K562 (cell line): Measurements from ENCODE around the gene MICAL1. TPM values are rescaled to one million over a fixed set of nuclear protein-coding genes. Genes with fewer than 3 reads are reported as not detected.

Source experiments
- CBFB ChIP-seq: sonication (generic); formaldehyde crosslinking; IDR thresholded peaks from 2 replicates; pipeline ENCODE4 v1.4.0; 2020; ENCODE audit warnings: mild to moderate bottlenecking, missing genetic modification reagents
- DACH1 ChIP-seq: fragments of 450-650 bp; IDR thresholded peaks from 2 replicates; pipeline ENCODE4 v1.6.1; 2018; ENCODE audit not compliant: partially characterized antibody
- ELK3 ChIP-seq: fragments of 450-650 bp; formaldehyde crosslinking; IDR thresholded peaks from 2 replicates; pipeline ENCODE4 v1.4.0; 2020; ENCODE audit warnings: mild to moderate bottlenecking
- HNRNPL ChIP-seq: fragments of 200-400 bp; formaldehyde crosslinking; IDR thresholded peaks from 2 replicates; pipeline ENCODE4 v1.6.1; 2017; ENCODE audit warnings: low read depth, mild to moderate bottlenecking, low read length
- HSF4 ChIP-seq: fragments of 250-450 bp; sonication (Bioruptor Pico); IDR thresholded peaks from 2 replicates; pipeline ENCODE4 v2.1.2; 2022; ENCODE audit warnings: mild to moderate bottlenecking, moderate library complexity, borderline replicate concordance
- KLF16 ChIP-seq: IDR thresholded peaks from 2 replicates; pipeline ENCODE4 v1.6.1; 2016; ENCODE audit warnings: antibody characterized with exemption
- NCOA2 ChIP-seq, 2 experiments: fragments of 450-650 bp; IDR thresholded peaks; 2 replicates each; pipeline ENCODE4 v1.6.1; 2018; ENCODE audit warnings: mild to moderate bottlenecking in 2 of 2, moderate library complexity in 1 of 2; ENCODE audit not compliant: partially characterized antibody in 2 of 2
- NCOA6 ChIP-seq: fragments of 450-650 bp; IDR thresholded peaks from 2 replicates; pipeline ENCODE4 v1.6.1; 2017; ENCODE audit warnings: mild to moderate bottlenecking
- NFATC3 ChIP-seq: fragments of 450-650 bp; IDR thresholded peaks from 2 replicates; pipeline ENCODE4 v1.6.1; 2017; ENCODE audit warnings: mild to moderate bottlenecking
- NR4A1 ChIP-seq, 2 experiments: fragments of 250-450 bp in 1 of 2; fragments of 450-650 bp in 1 of 2; sonication (Bioruptor Pico) in 1 of 2; IDR thresholded peaks; 2 replicates each; pipeline versions ENCODE4 v1.4.0 to v1.6.1; 2016 to 2020; ENCODE audit warnings: mild to moderate bottlenecking in 2 of 2, missing compliant biosample characterization in 1 of 2, missing genetic modification characterization in 1 of 2, moderate library complexity in 1 of 2
- POU5F1 ChIP-seq: fragments of 150-350 bp; IDR thresholded peaks from 2 replicates; pipeline ENCODE4 v1.6.1; 2014; ENCODE audit warnings: borderline replicate concordance, low read length, low read depth, mild to moderate bottlenecking; ENCODE audit not compliant: partially characterized antibody
- PRMT5 ChIP-seq: sonication (generic); formaldehyde crosslinking; IDR thresholded peaks from 2 replicates; pipeline ENCODE4 v1.5.0; 2020; ENCODE audit warnings: missing genetic modification reagents
- PTTG1 ChIP-seq: fragments of 450-650 bp; IDR thresholded peaks from 2 replicates; pipeline ENCODE4 v1.6.1; 2016; ENCODE audit warnings: low read depth, mild to moderate bottlenecking, missing genetic modification characterization, missing compliant biosample characterization
- RAD51 ChIP-seq: fragments of 450-650 bp; IDR thresholded peaks from 2 replicates; pipeline ENCODE4 v1.7.1; 2016; ENCODE audit warnings: low read depth, mild to moderate bottlenecking, borderline replicate concordance
- SRSF7 ChIP-seq: fragments of 200-400 bp; formaldehyde crosslinking; optimal IDR thresholded peaks from 2 replicates; pipeline ENCODE3; 2017; ENCODE audit warnings: mild to moderate bottlenecking, low read depth, low read length
- ZC3H11A ChIP-seq: IDR thresholded peaks from 2 replicates; pipeline ENCODE4 v1.6.1; 2012; ENCODE audit warnings: low read depth, low read length, improper control_type of control experiment
- ZC3H8 ChIP-seq: fragments of 450-650 bp; IDR thresholded peaks from 2 replicates; pipeline ENCODE4 v1.6.1; 2017
- ZFP36 ChIP-seq: fragments of 150-350 bp; IDR thresholded peaks from 2 replicates; pipeline ENCODE4 v1.6.1; 2018; ENCODE audit warnings: low read length, low read depth; ENCODE audit not compliant: partially characterized antibody
- ZNF445 ChIP-seq: fragments of 250-450 bp; sonication (Bioruptor Pico); IDR thresholded peaks from 2 replicates; pipeline ENCODE4 v1.4.0; 2020; ENCODE audit warnings: low read depth, mild to moderate bottlenecking, moderate library complexity
- polyA plus RNA-seq, 8 experiments: library from polyadenylated mRNA; depleted of rRNA in 4 of 8; stranded (reverse) in 5 of 8; unstranded in 3 of 8; fragments of >200 nt; fragmentation: Nextera tagmentation in 2 of 8; fragmentation: Illumina TruSeq in 1 of 8; extraction: Ambion mirVana in 2 of 8; extraction: Trizol in 1 of 8; gene quantifications; 2 replicates each; pipeline versions ENCODE4 v1.2.1 to v1.2.3, GENCODE V29; 2011 to 2014; ENCODE audit warnings: inconsistent platforms in 1 of 8, missing spikeins in 1 of 8
- total RNA-seq, 7 experiments: library from RNA; depleted of rRNA in 6 of 7; stranded (reverse); fragments of >200 nt in 6 of 7; fragmentation: Illumina TruSeq in 2 of 7; extraction: Trizol in 2 of 7; gene quantifications; 2 replicates each; pipeline versions ENCODE4 v1.2.1 to v1.2.3, GENCODE V29; 2011 to 2021; ENCODE audit warnings: low replicate concordance in 1 of 7
- TF ChIP-seq, protein P1 (sequence below): sonication (generic); formaldehyde crosslinking; IDR thresholded peaks from 2 replicates; pipeline ENCODE4 v1.8.0; 2022; ENCODE audit warnings: missing genetic modification reagents, mild to moderate bottlenecking, moderate library complexity, borderline replicate concordance
- TF ChIP-seq, protein P2 (sequence below), 2 experiments: fragments of 450-650 bp; IDR thresholded peaks; 2 replicates each; pipeline ENCODE4 v1.6.1; 2018; ENCODE audit warnings: mild to moderate bottlenecking in 2 of 2, low read depth in 1 of 2; ENCODE audit not compliant: partially characterized antibody in 2 of 2
- TF ChIP-seq, protein P3 (sequence below): fragments of 450-650 bp; formaldehyde crosslinking; IDR thresholded peaks from 2 replicates; pipeline ENCODE4 v1.4.0; 2022; ENCODE audit warnings: missing genetic modification characterization

The MICAL1 gene
- total and polyA plus RNA-seq, 9 of the 15 experiments (the other 6 are each of a cell fraction or from before 2014, with no cell fraction given), result 0.07 to 15.2 (median 7.0) TPM

DNA sequence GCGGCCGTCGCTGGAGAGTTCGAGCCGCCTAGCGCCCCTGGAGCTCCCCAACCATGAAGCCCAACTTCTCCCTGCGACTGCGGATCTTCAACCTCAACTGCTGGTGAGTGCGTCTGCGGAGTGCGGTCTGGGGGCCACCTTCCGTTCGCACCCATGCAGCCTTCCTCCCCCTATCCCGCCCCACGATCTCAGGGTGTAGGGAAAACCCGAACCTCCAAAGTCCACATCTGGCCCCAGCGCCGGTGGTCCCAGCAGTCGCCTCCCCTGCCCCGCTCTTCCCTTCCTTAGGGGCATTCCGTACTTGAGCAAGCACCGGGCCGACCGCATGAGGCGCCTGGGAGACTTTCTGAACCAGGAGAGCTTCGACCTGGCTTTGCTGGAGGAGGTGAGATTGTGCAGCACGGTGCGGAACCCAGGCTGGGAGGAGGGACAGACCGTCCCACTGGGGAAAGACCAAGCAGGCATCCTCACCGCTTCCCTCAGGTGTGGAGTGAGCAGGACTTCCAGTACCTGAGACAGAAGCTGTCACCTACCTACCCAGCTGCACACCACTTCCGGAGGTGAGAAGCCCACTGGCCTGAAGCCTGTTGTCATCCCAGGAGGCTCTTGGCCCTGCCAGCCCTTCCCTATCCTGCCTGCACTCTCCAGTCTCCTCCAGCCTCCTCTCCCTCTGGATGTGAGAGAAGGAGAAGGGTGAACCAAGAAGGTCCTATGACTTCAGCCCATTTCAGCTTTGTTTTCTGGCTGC lies 14.3 kb downstream of the MICAL1 start (continued):
- TF ChIP-seq NFATC3 (no peak), NR4A1 (CRISPR knock-in tag; IDR thresholded peaks at IDR 0.05) (no peak), NR4A1 (tag; IDR thresholded peaks at IDR 0.05) (no peak), RAD51 (no peak), SRSF7 (no peak), ZFP36 (no peak), CBFB (no peak), HNRNPL (no peak), DACH1 (no peak), PRMT5 (no peak), NCOA6 (no peak), ZC3H8 (no peak), NCOA2 (IDR thresholded peaks at IDR 0.05; ENCODE audit: partially characterized antibody in 2 of 2) (no peak), KLF16 (no peak), POU5F1 (no peak), PTTG1 (tag) (no peak), ZNF445 (CRISPR knock-in tag) (no peak), HSF4 (CRISPR knock-in tag) (no peak), ZC3H11A (no peak), ELK3 (CRISPR knock-in tag) (no peak)
- TF ChIP-seq, protein P1, sequence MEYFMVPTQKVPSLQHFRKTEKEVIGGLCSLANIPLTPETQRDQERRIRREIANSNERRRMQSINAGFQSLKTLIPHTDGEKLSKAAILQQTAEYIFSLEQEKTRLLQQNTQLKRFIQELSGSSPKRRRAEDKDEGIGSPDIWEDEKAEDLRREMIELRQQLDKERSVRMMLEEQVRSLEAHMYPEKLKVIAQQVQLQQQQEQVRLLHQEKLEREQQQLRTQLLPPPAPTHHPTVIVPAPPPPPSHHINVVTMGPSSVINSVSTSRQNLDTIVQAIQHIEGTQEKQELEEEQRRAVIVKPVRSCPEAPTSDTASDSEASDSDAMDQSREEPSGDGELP (CRISPR knock-in tag), result peak; percentile 43; the same call in 1 of the 2 replicates
- TF ChIP-seq, protein P2, sequence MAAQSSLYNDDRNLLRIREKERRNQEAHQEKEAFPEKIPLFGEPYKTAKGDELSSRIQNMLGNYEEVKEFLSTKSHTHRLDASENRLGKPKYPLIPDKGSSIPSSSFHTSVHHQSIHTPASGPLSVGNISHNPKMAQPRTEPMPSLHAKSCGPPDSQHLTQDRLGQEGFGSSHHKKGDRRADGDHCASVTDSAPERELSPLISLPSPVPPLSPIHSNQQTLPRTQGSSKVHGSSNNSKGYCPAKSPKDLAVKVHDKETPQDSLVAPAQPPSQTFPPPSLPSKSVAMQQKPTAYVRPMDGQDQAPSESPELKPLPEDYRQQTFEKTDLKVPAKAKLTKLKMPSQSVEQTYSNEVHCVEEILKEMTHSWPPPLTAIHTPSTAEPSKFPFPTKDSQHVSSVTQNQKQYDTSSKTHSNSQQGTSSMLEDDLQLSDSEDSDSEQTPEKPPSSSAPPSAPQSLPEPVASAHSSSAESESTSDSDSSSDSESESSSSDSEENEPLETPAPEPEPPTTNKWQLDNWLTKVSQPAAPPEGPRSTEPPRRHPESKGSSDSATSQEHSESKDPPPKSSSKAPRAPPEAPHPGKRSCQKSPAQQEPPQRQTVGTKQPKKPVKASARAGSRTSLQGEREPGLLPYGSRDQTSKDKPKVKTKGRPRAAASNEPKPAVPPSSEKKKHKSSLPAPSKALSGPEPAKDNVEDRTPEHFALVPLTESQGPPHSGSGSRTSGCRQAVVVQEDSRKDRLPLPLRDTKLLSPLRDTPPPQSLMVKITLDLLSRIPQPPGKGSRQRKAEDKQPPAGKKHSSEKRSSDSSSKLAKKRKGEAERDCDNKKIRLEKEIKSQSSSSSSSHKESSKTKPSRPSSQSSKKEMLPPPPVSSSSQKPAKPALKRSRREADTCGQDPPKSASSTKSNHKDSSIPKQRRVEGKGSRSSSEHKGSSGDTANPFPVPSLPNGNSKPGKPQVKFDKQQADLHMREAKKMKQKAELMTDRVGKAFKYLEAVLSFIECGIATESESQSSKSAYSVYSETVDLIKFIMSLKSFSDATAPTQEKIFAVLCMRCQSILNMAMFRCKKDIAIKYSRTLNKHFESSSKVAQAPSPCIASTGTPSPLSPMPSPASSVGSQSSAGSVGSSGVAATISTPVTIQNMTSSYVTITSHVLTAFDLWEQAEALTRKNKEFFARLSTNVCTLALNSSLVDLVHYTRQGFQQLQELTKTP (IDR thresholded peaks at IDR 0.05; ENCODE audit: low read depth in 1 of 2, partially characterized antibody in 2 of 2), result no peak
- TF ChIP-seq, protein P3, sequence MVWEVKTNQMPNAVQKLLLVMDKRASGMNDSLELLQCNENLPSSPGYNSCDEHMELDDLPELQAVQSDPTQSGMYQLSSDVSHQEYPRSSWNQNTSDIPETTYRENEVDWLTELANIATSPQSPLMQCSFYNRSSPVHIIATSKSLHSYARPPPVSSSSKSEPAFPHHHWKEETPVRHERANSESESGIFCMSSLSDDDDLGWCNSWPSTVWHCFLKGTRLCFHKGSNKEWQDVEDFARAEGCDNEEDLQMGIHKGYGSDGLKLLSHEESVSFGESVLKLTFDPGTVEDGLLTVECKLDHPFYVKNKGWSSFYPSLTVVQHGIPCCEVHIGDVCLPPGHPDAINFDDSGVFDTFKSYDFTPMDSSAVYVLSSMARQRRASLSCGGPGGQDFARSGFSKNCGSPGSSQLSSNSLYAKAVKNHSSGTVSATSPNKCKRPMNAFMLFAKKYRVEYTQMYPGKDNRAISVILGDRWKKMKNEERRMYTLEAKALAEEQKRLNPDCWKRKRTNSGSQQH (CRISPR knock-in tag), result no peak
